Liver (tissue), 9 donors: ENCODE data around the gene PRR20G. TPM values are rescaled to one million over a fixed set of nuclear protein-coding genes. Genes with fewer than 3 reads are reported as not detected.

Experiments used
- DNase-seq: peaks from one replicate; pipeline ENCODE4 v3.0.0-alpha.2; 2017; ENCODE audit warnings: low spot score
- H3K27ac ChIP-seq, 2 donors: one replicate each; pipeline ENCODE4 v1.7.0; 2013; ENCODE audit warnings: inconsistent platforms in 2 of 2, low read length in 2 of 2, control low read depth in 1 of 2, low read depth in 1 of 2, mild to moderate bottlenecking in 1 of 2
- H3K27me3 ChIP-seq, 4 donors: one replicate each; pipeline versions ENCODE4 v1.6.1 to v1.7.0; 2013; ENCODE audit warnings: low read length in 3 of 4, inconsistent platforms in 1 of 4, mild to moderate bottlenecking in 1 of 4, moderate library complexity in 1 of 4; ENCODE audit not compliant: control insufficient read depth in 4 of 4, insufficient read depth in 4 of 4
- H3K36me3 ChIP-seq, 4 donors: one replicate each; pipeline versions ENCODE4 v1.6.1 to v1.7.0; 2013; ENCODE audit warnings: low read length in 3 of 4, mild to moderate bottlenecking in 3 of 4, low read depth in 1 of 4, moderate library complexity in 1 of 4; ENCODE audit not compliant: control insufficient read depth in 4 of 4, insufficient read depth in 3 of 4
- H3K4me1 ChIP-seq, 4 donors: one replicate each; pipeline versions ENCODE4 v1.6.1 to v1.7.0; 2013; ENCODE audit warnings: low read length in 3 of 4, mild to moderate bottlenecking in 3 of 4, moderate library complexity in 1 of 4; ENCODE audit not compliant: control insufficient read depth in 4 of 4, insufficient read depth in 4 of 4
- H3K4me3 ChIP-seq, 3 donors: one replicate each; pipeline versions ENCODE4 v1.6.1 to v1.7.0; 2013; ENCODE audit warnings: low read length in 3 of 3, control low read depth in 1 of 3, low read depth in 1 of 3, mild to moderate bottlenecking in 1 of 3
- H3K9ac ChIP-seq, 2 donors: one replicate each; pipeline ENCODE4 v1.7.0; 2013; ENCODE audit warnings: low read length in 2 of 2, mild to moderate bottlenecking in 2 of 2, moderate library complexity in 2 of 2, control low read depth in 1 of 2, low read depth in 1 of 2
- H3K9me3 ChIP-seq, 4 donors: one replicate each; pipeline versions ENCODE4 v1.6.1 to v1.7.0; 2013; ENCODE audit warnings: low read length in 3 of 4; ENCODE audit not compliant: control insufficient read depth in 4 of 4
- EGR1 ChIP-seq, 2 donors: IDR thresholded peaks; 2 replicates each; pipeline ENCODE4 v1.6.1; 2016 to 2018; ENCODE audit warnings: antibody characterized with exemption in 2 of 2, low read depth in 2 of 2
- FOXA1 ChIP-seq: IDR thresholded peaks from 2 replicates; pipeline ENCODE4 v1.6.1; 2016; ENCODE audit warnings: antibody characterized with exemption
- FOXA2 ChIP-seq: IDR thresholded peaks from 2 replicates; pipeline ENCODE4 v1.6.1; 2016; ENCODE audit warnings: antibody characterized with exemption
- HNF4A ChIP-seq, 2 donors: conservative IDR thresholded peaks; 2 replicates each; pipeline ENCODE4 v1.6.1; 2016; ENCODE audit warnings: antibody characterized with exemption in 2 of 2, mild to moderate bottlenecking in 2 of 2
- NR2F2 ChIP-seq: IDR thresholded peaks from 2 replicates; pipeline ENCODE4 v1.6.1; 2016; ENCODE audit warnings: antibody characterized with exemption
- RAD21 ChIP-seq, 2 donors: IDR thresholded peaks; 2 replicates each; pipeline ENCODE4 v1.6.1; 2016; ENCODE audit warnings: antibody characterized with exemption in 2 of 2, mild to moderate bottlenecking in 2 of 2
- REST ChIP-seq: IDR thresholded peaks from 2 replicates; pipeline ENCODE4 v1.6.1; 2016; ENCODE audit warnings: antibody characterized with exemption, mild to moderate bottlenecking
- RXRA ChIP-seq, 2 donors: IDR thresholded peaks; 2 replicates each; pipeline ENCODE4 v1.6.1; 2017 to 2018; ENCODE audit warnings: antibody characterized with exemption in 2 of 2, mild to moderate bottlenecking in 1 of 2
- SP1 ChIP-seq: IDR thresholded peaks from 2 replicates; pipeline ENCODE4 v1.6.1; 2018; ENCODE audit warnings: antibody characterized with exemption, mild to moderate bottlenecking
- TAF1 ChIP-seq: conservative IDR thresholded peaks from 2 replicates; pipeline ENCODE4 v1.6.1; 2016; ENCODE audit warnings: antibody characterized with exemption, mild to moderate bottlenecking
- YY1 ChIP-seq: IDR thresholded peaks from 2 replicates; pipeline ENCODE4 v1.6.1; 2016; ENCODE audit warnings: antibody characterized with exemption, mild to moderate bottlenecking
- ZBTB33 ChIP-seq: IDR thresholded peaks from 2 replicates; pipeline ENCODE4 v1.6.1; 2016; ENCODE audit warnings: antibody characterized with exemption
- WGBS: extraction: QIAGEN DNeasy Blood & Tissue Kit; methylation state at CpG from one replicate; pipeline ENCODE4 v1.1.7; 2013; 5-methylcytosine and 5-hydroxymethylcytosine counted together
- polyA plus RNA-seq, 2 donors: library from polyadenylated mRNA; stranded (reverse) in 1 of 2; unstranded in 1 of 2; fragments of 200-250 nt in 1 of 2; fragments of >200 nt in 1 of 2; fragmentation: Nextera tagmentation in 1 of 2; extraction: Ambion mirVana in 1 of 2; gene quantifications; one replicate each; pipeline versions ENCODE4 v1.2.1 to v1.2.3, GENCODE V29; 2013 to 2015
- total RNA-seq, 2 donors: library from RNA; depleted of rRNA; stranded (reverse); fragments of >200 nt; gene quantifications; one replicate each; pipeline ENCODE4 v1.2.3, GENCODE V29; 2014
- TF ChIP-seq, protein P1 (sequence below): IDR thresholded peaks from 2 replicates; pipeline ENCODE4 v1.6.1; 2016; ENCODE audit warnings: antibody characterized with exemption
- donor health status: healthy.
- donor health status: healthy.
- donor health status: healthy.
- donor health status: healthy.
- donor health status: healthy.

Gene PRR20G
- total and polyA plus RNA-seq, 4 donors: not detected

- Histone ChIP-seq H3K4me1 (no peaks in the 10 kb centered on the region), H3K9me3 (no peaks in the 10 kb centered on the region), H3K4me3 (no peak overlapping the region), H3K27me3 (peaks cover 0 to 2% (median 0%) of the 10 kb centered on the region in 4 donors), H3K9ac (no peak overlapping the region), H3K36me3 (no peaks in the 10 kb centered on the region), H3K27ac (no peak overlapping the region)
- 79% methylated on average over 4 of the region's 4 CpGs for WGBS
- TF ChIP-seq ZBTB33 (no peak), REST (no peak), FOXA1 (no peak), TAF1 (no peak), EGR1 (IDR thresholded peaks at IDR 0.05; ENCODE audit: low read depth in 2 of 2) (no peak), RAD21 (IDR thresholded peaks at IDR 0.05) (no peak), RXRA (IDR thresholded peaks at IDR 0.05) (no peak), NR2F2 (no peak), FOXA2 (no peak), SP1 (no peak), YY1 (no peak), HNF4A (conservative IDR thresholded peaks at IDR 0.05) (no peak)
- DNase-seq: no peak
Observed at GRCh38 chr3:127289706-127290575, 2.1 kb upstream of the PRR20G start.

DNA sequence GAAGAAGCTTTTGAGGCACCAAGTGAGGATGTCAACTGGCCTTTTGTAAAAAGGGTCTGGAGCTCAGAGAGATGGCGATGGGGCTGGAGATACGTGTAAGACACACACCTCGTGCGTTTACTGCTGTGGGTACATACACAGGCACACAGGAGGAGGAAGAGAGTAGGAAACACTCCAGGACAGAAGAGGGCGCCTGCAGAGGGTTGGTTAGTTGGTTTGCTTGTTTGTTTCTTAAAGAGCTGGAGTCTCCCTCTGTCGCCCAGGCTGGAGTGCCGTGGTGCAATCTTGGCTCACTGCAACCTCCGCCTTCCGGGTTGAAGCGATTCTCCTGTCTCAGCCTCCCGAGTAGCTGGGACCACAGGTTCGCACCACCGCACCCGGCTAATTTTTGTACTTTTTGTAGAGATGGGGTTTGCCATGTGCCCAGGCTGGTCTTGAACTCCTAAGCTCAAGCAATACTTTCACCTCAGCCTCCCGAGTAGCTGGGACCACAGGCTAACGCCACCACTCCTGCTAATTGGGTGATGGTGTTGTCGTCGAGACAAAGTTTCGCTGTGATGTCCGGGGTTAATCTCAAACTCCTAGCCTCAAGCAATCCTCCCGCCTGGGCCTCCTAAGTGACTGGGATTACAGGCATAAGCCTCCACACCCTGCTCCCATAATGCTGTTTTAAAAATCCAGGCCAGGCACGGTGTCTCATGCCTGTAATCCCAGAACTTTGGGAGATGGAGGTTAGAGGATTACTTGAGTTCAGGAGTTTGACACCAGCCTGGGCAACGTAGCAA lies 1.3 kb upstream of the PRR20G start:
- peaks cover 0 to 2% (median 0%) of the 10 kb centered on the region in 4 donors for H3K27me3 ChIP-seq
- no peak overlapping the region for H3K9ac ChIP-seq
- TF ChIP-seq, protein P1, sequence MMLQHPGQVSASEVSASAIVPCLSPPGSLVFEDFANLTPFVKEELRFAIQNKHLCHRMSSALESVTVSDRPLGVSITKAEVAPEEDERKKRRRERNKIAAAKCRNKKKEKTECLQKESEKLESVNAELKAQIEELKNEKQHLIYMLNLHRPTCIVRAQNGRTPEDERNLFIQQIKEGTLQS: no peak
- no peak overlapping the region for H3K27ac ChIP-seq
- H3K9me3 ChIP-seq: no peaks in the 10 kb centered on the region
- no peaks in the 10 kb centered on the region for H3K4me1 ChIP-seq
- DNase-seq: no peak
- H3K4me3 ChIP-seq: no peak overlapping the region
- H3K36me3 ChIP-seq: no peaks in the 10 kb centered on the region
- 91% methylated on average over 23 of the region's 23 CpGs for WGBS
